Stimulated activated CD8-positive, alpha-beta memory T cell treated with anti-CD3 and anti-CD28 coated beads, Interleukin-4, amount 100 ng/mL, for 4 hours (primary cell): ENCODE results near the gene PLCB4.

Source experiments
- DNase-seq, 2 donors: peaks; one replicate each; pipeline ENCODE4 v3.0.0-alpha.2; 2020; ENCODE audit warnings: low read depth in 2 of 2, low spot score in 1 of 2

PLCB4 gene

DNA sequence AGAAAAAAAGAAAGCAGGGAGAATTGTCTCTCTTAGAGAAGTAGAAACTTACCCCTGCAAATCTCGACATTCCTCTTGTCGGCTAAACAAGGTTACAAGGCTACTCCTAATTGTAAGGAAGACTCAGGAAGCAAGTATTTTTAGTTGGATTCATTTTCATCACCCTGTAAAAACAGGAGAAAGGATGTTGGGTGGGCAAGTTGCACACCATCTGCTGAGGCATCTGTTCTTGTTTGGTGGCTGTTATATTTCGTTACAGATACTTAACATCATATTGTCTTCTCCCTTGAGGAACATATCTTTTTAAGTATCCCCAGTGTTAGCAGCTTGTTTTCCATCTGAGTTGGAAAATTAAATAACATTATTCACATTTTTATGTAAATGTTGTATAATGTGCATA, 187.5 kb downstream of the PLCB4 start:
- no peak for DNase-seq

DNA sequence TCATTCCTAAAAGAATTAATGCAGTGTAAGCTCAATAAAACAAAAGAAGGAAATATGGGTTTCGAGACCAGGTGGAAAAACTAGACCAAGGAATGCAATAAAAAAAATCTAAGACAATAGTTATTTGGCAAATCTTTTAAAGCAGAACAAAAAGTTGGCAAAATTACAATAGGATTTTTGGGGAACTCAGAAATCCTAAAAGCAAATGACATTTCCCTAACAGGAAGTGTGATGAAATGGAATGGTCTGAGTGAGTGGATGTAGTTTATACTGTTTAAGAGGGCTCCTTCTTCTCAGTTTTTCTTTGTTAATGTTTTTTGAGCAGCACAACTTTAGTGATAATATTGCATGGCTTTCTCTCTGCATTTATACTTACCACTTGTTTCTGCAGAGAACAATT, 190.0 kb downstream of the PLCB4 start:
- DNase-seq = no peak

DNA sequence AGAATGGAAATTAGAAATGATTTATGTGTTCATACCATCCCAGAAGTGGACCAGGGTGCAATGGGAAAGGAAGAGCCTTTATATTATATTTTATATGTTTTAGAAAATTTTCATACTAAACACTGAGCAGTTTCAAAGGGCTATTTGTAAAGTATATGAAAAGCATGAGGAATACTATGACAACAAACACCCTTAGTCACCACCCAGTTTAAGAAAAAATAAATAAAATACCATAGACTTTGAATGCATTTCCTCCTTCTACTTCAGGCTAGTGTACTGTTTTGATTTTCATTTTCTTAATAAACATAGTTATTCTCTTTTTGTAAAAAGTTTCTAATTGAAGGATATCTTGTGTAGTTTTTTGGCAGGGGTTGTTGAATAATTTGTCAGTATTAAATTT, 191.1 kb downstream of the PLCB4 start:
- no peak for DNase-seq

DNA sequence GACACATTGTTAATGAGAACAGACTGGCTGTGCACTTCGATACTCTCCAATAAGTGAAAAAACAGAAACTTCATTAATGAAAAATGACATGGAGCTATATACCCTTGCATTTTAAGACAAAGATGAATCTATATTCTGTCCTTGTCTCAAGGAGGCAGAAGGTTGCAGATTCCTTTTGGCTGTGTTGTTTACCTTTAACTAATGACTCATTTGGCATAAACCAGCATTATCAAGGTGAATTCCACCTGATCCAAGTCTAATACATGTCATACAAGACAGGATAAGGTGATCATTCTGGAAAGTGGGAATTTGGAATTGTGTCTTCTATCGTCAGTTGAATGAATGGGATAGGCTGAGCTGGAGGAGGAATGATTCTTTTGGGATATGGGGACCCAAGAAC, 192.9 kb downstream of the PLCB4 start:
- no peak for DNase-seq

DNA sequence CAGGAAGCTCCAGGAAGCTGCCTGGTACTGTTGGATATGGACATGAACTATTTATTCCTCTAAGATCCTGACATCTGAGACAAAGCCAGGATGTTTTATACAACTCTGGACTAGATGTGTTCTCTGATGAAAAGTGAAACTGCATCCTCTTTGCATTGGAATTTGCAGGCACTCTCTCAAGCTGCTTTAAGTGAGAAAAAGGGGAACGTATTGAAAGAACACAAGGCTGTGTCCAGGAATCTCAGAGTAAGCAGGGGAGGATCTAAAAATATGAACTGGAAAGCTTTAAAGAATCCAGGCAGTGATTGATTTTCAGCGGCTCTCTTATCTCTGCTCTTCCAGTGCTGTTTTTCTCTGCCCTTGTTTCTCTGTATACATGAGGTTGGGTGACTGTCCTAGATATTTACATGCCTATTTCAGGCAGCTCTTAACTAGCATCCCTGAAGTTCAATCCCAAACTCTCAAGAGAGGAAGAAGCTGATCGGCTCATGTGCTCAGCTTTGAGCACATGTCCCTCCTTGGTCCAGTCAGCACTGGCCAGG, 193.8 kb downstream of the PLCB4 start:
- DNase-seq = no peak

DNA sequence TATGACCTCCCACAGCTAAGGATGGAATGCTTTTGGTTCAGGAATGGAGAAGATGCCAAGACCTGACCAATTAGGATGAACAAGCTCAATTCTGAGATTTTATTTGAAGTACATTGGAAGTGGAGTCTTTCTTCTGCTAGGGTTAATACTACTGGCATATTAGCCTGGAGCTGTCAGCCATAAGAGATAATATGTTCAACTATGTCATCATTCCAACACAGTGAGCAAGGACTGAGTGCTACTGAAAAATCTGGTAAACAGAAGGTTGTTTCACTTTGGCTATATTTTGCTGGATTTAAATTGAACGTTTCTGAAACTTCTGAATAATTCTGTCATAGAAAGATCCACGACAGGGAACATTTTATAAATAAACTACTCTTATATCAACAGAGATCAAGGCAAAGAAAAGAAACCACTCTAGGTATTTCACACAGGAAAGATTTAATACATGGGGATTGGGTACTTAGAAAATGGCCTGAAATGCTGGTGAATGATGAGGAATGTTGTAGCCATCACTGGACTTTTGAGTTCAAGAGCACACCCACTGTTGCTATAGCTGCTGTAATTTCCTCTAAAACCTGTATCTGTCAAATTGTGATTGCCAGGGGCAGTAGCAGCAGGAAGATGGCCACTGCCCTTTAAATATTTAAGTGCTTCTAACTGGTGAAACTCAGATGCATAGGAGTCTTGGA, 200.5 kb downstream of the PLCB4 start:
- no peak for DNase-seq

DNA sequence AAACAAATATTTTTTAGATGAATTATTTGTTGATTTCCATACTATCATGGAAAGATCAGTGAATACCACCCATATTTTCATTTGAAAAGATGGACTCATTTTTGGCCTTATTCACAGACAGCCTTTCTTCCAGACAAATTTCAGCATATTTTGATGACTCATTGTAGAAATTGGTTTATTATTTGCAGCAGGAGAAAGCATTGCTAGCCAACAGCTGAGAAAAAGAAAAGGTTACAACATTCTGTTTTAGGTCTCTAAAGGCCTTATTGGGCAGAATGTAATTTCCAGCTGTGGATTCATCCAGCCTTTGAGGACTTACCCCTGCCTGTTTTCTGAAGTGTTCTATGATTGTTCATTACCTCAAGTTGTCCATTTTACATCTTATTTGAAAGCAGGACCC, 201.9 kb downstream of the PLCB4 start:
- DNase-seq = no peak

DNA sequence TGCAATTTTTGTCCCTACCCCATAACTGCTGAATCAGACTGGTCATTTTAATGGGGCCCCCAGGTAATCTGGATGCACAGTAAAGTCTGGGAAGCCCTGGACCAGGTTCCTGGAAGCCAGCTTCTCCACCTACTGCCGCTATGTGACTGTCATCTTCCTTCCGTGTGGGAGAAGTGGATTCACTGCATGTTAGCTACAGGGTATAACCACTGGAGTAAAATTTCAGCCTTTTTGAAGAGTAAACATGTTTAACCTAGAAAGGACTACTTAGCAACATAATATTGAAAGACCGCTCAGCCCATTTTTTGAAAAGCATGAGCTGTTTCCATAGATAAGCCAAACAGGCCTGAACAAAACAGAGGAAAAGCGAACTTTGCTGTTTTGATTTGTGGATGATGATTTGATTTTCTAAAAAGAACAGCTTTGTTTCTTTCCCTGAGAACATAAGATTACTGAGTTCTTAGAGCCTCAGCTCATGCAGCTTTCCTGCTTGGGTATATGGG, 208.1 kb downstream of the PLCB4 start:
- DNase-seq = no peak

DNA sequence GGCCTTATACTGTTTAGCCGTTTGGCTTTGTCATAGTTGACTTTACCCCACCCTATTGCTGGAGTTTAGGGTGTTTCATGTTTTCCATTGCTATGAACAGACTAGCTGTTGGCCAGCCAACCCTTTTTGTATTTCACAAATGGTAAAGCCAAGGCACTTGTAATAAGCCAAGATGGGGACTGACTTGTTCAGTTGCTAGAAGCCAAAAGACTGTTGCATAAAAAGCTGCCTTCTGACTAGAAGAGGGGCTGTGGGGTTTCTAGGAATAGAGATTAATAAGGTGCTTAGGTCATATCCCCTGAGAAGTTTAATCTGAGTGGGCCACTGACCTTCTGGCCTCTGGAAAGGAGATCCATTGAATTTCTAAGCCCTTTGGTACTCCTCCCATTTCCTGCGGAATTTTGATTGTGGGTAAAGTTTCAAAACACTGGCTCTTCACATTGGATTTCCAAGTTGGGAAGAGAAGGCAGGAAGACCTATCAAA, 211.1 kb downstream of the PLCB4 start:
- DNase-seq = no peak

DNA sequence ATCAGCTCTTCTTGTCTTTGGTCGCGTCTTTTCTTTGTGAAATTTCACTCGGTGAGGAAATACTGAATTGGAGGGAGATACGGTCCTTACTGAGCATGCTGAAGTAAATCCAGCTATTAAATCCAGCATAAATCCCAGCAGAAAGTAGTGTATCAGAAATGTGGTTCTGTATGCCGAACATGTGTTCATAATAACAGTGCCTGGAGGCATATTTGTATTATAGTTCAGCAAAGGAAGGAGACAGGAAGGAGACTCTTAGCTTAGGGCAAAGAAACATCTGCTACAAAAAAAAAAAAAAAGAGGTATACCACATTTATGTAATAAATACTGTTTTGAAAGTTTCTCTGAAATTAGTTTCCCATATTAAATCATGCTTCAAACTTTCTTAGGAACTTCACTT, 211.8 kb downstream of the PLCB4 start:
- DNase-seq = no peak

DNA sequence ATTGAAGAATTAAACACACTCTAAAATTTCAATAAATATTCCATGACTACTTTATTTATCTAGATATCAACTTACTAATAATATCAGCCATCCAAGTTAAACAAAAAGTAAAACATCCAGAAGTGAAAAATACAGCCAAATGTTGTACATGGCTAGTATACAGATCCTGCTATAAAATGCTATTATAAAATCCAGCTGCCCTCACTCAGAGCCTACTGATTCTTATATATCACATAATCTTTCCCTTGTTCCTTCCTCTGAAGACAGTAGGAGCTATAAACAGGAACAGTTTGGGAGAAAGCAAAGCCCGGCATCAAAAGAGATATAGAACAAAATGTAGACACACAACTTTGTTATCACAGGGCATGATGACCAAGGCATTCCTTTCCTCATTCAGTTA, 212.9 kb downstream of the PLCB4 start:
- DNase-seq = no peak

DNA sequence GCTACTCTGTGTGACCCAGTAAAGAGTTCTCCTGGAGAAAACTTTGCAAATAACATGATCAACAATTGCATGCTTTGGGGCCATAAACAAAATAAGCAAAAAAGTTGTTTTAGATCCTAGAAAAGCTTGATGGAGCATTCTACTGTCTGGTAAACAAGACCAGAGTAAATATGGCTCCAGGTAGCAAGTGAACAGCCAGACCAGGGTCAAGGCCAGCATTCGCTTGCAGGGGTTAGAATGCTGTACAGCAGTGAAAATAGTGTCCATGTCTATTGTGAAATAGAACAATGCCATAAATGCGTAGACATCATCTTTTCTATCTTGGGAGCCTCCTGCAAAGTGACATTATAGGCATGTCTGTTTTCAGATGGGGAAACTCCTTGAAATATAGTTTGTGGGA, 216.7 kb downstream of the PLCB4 start:
- DNase-seq = no peak

DNA sequence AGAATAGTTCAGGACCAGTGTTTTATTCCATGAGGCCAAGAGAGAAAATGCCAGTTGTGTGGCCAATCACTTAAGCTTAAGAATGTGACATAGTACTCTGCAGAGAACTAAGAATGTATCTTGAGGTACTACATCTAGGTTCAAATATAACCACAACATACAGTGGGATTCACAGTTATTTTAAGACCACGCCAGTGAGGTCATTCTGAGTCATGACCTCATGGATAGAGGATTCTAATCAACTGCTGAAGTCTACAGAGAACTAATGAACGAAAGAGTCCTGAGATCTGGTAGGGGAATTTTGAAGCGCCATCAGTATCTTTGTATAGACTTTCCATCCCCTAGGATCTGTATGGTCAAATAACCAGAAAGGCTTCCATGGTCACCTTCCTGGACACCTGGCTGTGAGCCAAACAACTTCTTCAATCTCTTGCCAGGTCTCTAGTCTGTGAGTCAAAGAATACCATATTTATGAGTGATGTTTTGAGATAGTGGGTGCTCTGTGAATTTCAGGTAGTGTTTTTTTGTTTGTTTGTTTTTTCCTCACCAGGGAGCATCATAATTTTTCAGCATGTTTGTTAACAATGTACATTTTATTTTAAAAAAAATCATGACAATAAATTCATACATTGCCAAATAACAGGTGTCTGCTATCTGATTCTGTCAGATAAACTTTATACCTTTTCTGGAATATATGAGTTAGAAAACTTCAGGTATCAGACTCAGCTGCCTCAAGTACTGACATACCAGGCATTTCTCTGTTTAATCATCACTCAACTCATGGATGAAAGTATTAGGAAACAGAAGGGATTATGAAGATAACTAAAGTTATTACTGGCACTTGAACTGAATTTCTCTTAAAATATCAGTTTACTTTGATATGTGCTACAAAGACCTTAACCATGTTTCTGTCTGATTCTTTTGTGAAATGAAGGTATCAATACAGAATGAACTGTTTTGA, 217.9 kb downstream of the PLCB4 start:
- no peak for DNase-seq

DNA sequence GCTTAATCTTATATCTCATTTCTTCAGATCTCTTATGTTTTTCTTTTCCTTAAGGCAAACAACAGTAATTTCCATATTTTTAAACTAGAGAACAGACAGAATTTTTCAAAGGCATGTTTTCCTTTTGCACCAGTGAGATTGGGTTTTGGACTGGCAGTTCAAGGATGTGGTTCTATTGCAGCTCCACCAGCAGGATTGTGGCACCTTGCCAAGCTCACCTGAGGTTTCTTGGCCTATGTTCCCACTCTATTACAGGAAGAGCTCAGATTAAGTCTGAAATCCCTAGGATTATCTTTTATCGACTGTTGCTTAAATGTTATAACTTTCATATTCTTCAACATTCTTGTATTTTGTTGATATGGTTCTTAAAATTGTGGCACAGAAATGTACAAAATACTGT, 218.9 kb downstream of the PLCB4 start:
- no peak for DNase-seq

DNA sequence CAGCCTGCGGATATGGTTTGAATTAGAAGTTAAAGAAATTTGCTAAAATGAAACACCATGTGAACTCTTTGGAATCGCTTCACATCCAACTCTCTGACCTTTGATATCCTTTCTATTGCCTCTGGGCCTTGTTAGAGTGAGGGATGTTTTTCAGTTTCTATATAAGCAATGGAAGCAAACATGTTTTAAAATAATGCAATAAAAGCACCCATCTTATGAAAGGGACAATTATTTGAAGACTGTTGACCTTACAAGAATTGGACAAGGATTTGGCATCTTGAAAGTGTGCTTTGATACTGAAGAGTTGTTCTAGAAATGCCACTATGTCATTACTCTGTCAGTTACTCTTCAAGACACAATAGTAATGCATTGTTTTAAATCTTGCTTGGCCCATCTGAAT, 221.4 kb downstream of the PLCB4 start:
- DNase-seq = no peak

DNA sequence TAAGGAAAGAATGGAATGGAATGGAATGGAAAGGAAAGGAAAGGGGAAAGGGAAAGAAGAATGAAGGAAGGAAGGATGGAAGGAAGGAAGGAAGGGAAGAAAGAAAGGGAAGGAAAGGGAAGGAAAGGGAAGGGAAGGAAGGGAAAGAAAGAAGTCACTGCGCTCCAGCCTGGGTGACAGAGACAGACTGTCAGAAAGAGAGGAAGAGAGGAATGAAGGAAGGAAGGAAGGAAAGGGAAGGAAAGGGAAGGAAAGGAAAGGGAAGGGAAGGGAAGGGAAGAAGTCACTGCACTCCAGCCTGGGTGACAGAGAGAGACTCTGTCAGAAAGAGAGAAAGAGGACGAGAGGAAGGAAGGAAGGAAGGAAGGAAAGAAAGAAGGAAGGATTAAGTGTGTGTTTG, 224.3 kb downstream of the PLCB4 start:
- no peak for DNase-seq

DNA sequence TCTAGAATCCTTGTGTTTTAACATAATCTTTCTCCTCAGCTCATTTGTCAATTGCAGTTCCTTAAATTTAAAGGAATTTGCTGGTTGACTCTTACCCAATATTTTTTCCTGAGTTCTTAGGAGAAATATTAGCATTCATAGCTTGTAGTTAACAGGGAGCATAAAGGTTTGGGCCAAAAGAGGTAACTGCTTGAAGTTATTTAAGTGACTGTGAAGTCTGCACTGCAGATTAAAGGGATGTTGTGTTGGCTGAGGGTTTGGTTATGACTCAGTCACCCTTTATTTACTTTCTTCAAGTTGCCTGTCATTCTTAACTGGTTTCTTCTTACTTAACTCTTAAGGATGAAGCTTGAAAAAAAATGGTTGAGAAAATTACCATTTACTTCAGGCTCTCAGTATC, 225.2 kb downstream of the PLCB4 start:
- no peak for DNase-seq

DNA sequence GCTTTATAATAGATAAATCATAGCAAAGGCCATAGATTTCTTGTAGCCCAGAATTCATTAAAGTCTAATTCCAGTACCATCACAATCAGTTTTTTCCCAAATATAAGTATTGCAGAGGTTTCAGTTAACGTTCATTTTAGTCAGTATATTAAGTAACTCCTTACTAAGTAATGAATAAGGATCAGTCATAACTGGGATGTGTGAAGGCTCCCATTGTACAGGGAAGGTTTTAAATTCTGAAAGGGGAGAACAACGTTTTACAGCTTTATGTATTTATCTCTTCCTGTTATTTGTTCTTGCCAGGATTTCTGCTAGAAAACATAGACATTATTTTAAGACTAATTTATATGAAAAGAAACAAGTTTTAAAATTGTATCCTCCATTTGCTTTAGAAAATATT, 230.0 kb downstream of the PLCB4 start:
- no peak for DNase-seq

DNA sequence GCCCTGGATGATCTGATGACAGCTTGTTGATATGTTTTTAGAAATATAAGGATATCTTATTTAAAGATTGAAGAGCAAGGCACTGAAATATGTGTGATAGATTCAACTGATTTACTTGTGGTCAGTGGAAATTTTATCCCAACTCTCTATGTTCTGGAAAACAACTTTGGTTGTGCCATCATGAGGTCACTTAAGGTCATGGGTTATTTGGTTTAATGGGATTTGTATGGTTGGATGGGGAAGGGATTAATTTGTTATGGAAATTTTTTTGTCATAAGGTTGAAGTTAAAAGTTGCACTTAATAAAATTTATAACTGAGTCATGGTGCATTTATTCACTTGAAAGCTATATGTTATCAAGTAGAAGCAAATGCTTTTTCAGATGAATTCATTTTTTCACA, 231.2 kb downstream of the PLCB4 start:
- DNase-seq = no peak

DNA sequence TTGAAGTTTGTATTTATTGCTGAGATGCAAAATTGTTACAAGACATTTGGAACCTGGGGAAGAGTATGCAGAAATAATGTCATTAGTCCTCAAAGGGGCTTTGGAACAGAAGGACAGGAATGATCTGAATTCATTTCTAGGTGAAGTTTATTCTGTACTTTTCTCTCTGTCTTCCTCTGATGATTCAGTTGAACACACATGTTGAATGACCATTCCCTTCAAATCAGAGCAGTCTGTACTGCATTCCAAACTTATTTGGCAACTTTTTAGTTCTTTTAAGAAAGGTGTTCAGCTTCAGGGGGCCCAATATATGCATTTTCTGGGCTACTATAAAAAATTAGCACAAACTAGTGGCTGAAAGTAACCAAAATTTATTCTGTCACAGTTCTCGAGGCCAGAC, 231.6 kb downstream of the PLCB4 start:
- no peak for DNase-seq

DNA sequence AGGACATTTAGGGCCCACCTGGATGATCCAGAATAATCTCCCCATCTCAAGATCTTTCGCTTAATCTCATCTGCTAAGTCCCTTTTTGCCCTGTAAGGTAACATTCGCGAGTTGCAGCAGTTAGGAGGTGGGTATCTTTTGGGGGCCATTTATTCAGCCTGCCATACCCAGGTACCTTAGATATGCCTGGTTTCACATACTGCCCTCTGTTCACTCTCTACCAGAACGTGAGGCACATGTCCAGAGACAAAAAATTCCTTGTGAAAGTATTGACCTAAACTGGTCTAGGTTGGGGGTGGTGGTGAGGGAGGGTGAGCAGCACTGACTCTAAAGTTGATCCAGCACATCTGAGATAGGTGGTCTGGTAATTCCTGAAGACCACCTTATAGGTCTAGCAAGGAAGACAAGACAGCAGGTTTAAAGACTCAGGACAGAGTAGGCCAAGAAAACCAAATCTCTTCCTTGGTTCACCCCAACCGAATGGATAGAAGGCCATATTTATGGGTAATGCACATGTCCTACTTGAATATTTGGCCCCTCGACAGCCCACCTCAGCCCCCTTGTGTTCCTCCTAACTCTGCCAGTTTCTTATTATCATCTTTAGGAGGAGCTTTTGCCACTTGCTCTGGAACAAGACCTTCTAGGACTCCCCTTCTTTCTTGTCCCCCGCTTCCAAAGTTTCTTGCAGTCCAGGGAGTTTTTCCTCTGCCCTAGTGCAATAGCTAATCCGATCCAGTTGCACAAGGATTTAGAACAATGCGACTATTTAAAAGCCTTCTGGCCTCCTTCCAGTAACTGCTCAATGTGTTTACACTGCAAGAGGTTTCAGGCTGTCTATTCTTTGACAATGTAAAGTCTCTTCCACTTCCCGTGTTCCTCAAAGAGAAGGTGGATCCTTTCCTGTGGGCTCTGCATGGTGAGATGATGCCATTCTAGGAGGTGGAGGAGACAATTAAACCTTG, 232.5 kb downstream of the PLCB4 start:
- DNase-seq = no peak
